Right hindlimb (tissue), 1 donor: ENCODE measurements around the gene SMIM23.
A peak's percentile ranks its signal among the peaks of the same experiment; 100 is the strongest.

Source experiments
- DNase-seq: peaks from one replicate; pipeline ENCODE4 v3.0.0-alpha.2; 2018

Gene SMIM23

DNA sequence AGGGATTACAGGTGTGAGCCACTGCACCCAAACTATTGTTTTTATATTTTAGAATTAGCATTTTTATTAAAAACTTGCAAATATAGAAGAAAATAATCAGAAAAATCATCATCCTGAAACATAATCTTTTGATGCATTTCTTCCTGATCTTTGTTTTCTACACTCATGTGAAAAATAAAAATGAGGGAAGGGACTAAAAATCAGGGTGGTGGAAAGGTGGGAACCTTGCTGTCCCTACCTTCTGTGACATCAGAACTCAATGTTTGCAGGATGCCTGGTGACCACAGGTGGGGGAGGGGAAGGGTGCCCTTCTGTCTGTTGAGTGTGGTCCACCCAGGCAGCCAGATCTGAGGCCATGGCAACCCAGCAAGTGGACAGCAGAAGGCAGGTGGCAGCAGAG lies at the start of gene SMIM23:
Gene SMIM23, plus strand, starts transcription at position 301 of the 400 bp plus-strand sequence. Its CDS starts 55 bp downstream, at position 356.
- no peak for DNase-seq

DNA sequence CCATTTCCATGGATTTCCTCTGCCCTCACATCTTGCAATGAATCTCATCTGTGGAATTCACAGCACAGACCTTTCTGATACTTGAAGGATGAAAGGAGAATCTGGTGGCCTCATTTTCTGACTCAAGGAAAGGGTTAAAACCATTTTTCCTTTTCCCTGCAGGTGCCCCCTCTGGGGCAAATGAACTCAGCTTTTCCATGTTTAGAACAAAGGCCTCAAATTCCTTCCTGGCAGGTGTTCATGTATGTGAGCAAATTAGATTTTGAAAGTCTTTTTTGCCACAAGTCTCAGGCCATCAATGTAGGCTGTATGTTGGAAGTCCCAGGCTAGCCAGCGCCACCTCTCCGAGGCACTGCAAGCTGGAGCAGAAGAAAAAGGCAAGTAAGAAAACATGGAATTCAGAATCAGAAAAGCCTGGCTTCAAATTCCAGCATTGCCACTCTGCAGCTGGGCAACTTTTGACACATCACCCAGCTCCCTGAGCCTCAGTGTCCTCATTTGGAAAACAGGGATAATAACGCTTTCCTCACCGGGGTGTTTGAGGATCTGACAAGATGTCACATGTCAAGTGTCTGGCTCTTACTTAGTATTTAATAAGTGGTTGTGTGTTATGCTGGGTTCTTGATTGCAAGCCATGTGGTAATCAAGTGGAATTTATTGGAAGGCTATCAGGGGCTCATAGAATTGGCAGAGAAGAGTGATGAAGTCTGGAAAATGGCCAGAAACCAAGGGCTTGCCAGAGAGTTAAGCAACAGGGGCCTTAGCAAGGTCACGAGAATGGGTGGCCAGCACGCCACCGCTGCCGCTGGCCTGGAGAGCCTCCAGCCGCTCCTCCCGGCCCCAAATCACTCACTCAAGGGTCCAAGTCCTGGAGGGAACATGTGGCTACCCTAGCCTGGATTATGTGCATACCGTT lies 48.4 kb upstream of the SMIM23 start:
- DNase-seq, result no peak

GRCh38 chr5:171738501-171738900 lies 47.1 kb upstream of the SMIM23 start:
- no peak for DNase-seq

- DNase-seq, result no peak
Observed at GRCh38 chr5:171739271-171739670, 46.3 kb upstream of the SMIM23 start.

DNA sequence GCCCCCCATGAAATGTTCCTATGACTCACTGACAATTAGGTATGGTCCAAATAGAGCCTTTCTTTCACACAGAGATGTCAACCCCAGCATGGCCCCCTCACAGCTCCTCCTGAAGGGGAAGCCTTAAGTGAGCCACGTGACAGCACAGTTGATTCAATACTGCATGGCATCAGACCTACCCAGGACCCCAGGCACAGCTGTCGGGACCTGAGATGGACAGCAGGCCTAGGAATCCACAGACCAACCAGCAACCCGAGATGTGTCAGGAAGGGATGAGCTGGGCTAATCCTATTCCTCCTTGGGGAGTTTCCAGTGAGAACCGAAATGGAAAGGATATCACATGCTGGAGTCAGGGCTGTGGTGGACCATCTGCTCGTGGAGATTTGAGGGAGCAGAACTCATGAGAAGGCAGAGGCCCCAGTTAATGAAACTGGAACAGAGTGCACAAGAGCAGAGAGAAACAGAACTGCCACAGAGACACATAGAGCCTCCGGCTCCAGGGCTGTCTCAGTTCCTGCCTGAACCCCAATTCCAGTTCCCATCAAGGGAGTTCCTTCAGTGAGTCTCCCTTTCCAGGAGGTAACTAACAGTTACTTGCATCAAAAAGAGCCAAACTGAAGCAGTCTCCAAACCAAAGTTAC lies 42.1 kb upstream of the SMIM23 start:
- DNase-seq, result peak; percentile 54

GRCh38 chr5:171744264-171744663 lies 41.4 kb upstream of the SMIM23 start:
- no peak for DNase-seq

DNA sequence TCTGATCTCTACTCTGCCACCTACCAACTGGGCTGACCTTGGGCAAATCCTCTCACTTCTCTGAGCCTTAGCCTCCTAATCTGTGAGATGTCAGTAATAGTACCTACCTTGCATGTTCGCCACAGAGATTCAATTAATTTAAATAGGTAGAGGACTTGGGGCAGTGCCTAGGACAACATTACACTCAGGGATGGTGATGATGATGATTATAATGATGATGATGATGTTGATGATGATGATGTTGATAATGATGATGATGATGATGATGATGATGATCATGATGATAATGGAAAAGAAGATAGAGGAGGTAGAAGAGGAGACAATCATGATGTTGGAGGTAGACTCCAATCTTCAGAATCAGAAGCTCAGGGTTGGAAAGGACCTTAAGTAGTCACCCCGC lies 40.7 kb upstream of the SMIM23 start:
- no peak for DNase-seq

DNA sequence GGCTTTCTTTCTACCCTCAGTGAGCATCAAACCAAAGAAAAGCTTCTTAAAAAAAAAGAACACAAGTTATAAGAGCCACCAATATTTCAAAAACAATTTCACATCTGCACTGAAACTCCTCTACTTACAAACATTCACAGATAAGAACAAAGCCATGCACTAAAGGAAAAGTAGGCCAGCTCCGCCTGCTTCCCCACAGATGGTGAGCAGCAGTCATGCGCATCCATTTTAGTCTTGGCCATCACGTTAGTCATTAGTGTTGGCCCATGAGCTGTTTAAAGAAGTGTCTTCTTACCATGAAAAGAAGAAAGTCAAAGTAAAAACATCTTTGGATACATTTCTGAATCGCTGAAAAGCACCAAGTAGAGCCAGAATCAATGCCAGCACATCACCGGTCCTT lies 40.0 kb upstream of the SMIM23 start:
- no peak for DNase-seq

DNA sequence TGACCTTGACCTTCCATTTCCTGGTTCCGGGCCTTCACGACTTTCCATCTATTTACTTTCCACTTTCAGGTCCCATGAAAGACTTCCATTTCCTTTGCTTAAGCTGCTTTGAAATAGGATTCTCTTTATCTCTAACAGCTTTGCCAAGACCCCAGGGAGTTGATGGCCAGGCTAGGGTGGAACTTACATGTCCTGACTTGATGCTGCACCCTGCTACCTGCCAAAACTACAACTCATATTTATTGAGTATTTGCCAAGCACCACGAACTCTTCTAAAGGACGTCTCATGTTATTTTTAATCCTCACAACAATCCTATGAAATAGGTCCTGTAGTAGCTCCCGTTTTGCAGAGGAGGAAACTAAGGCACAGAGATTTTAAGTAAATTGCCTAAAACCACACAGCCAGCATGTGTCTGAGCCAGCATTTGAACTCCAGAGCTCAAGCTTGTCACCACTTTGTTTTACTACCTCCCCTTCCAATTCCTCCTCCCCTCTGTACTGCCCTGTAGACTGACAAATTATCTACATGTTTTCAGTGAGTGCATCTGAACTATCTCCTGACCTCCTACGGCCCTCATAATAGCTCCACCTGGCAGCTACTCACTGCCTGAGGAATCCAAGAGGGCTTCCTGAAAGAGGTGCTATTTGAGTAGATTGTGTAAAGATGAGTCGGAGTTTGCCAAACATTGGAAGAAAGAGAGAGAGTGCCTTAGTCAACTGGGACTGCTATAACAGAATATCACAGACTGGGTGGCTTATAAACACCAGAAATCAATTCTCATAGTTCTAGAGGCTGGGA lies 38.4 kb upstream of the SMIM23 start:
- no peak for DNase-seq

- DNase-seq, result no peak
Observed at GRCh38 chr5:171748720-171749119, 36.9 kb upstream of the SMIM23 start.

DNA sequence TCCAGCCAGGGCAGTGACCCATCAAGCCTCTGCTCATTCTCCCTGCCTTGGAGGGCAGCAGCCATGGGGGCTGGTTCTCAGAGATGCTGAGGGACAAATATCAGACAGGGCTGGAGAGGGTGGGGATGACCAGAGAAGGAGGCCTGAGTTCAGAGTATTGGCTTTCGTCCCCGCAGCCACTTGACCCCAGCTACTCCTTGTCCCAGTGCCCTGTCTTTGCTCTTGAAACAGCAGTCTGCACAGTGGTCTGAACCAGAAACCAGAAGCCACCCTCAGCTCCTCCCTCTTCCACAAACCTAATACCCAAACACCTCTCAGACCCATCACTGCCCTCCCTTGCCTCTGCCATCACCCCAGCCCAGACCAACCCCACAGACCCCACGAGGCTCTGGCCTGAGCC lies 36.3 kb upstream of the SMIM23 start:
- no peak for DNase-seq

GRCh38 chr5:171750311-171750788 lies 35.3 kb upstream of the SMIM23 start:
- DNase-seq, result no peak

DNA sequence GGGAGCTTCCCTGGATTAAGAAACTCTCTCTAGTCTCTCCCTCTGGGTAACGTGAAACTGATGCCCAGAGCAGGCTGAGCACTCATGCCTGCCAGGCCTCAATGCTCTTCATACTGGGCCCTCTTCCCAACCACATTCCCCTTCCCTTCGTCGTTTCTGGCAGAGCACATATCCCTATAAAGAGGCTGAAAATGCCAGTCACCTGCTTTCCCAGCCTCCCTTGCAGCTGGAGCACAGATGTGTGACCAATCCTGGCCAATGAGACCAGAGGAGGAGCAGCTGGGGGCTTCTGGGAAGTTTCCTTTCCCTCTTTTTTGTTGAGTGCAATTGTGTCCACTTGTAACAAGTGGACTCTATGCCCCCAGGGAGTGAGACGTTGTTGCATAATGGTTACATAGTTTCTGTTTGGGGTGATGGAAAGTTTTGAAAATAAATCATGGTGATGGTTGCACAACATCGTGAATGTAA lies 30.2 kb upstream of the SMIM23 start:
- no peak for DNase-seq

GRCh38 chr5:171757853-171758535 lies 27.6 kb upstream of the SMIM23 start:
- no peak for DNase-seq

DNA sequence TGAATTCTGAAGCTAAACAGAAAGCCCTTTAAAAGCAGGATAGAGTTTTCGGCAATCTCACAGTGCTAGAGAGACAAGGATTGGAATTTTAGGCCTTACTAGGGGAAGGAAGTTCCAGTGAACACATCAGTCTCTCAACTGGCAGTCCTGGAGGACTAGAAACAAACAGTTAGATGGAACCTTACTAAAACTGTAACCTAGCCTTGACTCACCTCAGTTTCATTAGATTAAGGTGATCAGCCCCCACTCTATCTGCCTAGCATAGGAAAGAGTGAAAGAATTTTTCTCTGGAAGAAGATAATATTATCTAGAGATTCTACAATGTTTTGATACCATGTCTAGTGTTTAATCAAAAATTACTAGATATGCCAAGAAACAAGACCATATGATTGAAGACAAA lies 25.8 kb upstream of the SMIM23 start:
- no peak for DNase-seq

GRCh38 chr5:171762021-171762608 lies 23.5 kb upstream of the SMIM23 start:
- DNase-seq, result no peak

GRCh38 chr5:171762903-171763302 lies 22.7 kb upstream of the SMIM23 start:
- DNase-seq, result peak; percentile 59

GRCh38 chr5:171764265-171764664 lies 21.4 kb upstream of the SMIM23 start:
- DNase-seq, result no peak

DNA sequence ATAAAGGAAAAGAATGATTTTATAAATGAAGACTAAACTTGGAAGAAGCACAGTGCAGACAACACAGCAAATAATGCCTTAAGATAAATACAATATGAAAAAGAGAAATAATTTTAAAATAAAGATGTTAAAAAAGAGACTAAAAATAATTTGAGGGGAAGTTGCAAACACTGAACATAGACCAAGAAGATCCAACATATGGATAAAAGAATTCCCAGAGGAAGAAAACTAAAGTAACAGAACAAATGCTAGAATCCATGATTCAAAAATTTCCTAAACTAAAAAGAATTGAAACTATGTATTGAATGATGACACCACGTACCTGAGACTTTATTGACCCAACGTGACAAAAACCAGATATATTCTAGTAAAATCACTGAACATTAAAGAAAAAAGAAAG lies 18.7 kb upstream of the SMIM23 start:
- DNase-seq, result no peak

GRCh38 chr5:171770153-171770552 lies 15.5 kb upstream of the SMIM23 start:
- DNase-seq, result no peak

DNA sequence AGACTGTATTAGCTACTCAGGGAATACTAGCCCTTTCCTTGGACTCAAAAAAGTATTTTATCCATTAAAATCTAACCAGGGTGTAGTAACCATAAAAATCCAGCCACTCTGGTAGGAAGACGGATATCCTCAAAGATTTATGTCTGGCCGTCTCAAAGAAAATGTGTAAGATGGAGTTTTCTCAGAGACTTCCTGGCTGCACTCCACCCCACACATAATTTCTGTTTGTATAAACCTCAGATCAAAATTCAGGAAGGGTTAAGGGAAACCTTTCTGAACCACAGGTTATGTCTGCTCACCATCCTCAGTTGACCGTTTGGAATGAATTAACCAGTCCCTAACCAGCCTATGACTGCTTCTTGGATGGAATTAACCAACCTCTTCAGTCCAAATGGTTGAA lies 13.8 kb upstream of the SMIM23 start:
- no peak for DNase-seq

- DNase-seq, result no peak
Observed at GRCh38 chr5:171773106-171773505, 12.5 kb upstream of the SMIM23 start.
